Right lobe of liver (tissue), 6 donors: Measurements from ENCODE around the gene CASP12. TPM values are rescaled to one million over a fixed set of nuclear protein-coding genes. Genes with fewer than 3 reads are reported as not detected.

ENCODE experiments used
- ATAC-seq, 4 donors: fragments of 200-7000 bp; cut with Tn5 transposase; one replicate each; pipeline ENCODE4 v1.9.1; 2020; ENCODE audit warnings: mild to moderate bottlenecking in 4 of 4, moderate library complexity in 4 of 4
- DNase-seq, 3 donors: peaks; one replicate each; pipeline ENCODE4 v3.0.0-alpha.2; 2020
- H3K27ac ChIP-seq, 3 donors: fragments of 200-600 bp; one replicate each; pipeline ENCODE4 v1.8.0; 2022
- H3K27me3 ChIP-seq, 2 donors: fragments of 200-600 bp; one replicate each; pipeline ENCODE4 v1.8.0; 2022
- H3K36me3 ChIP-seq, 4 donors: fragments of 200-600 bp; sonication (generic) in 1 of 4; one replicate each; pipeline versions ENCODE4 v1.5.1 to v1.8.0; 2017 to 2022; ENCODE audit warnings: control low read depth in 1 of 4
- H3K4me1 ChIP-seq, 4 donors: fragments of 200-600 bp; sonication (generic) in 1 of 4; one replicate each; pipeline versions ENCODE4 v1.5.1 to v1.8.0; 2017 to 2022; ENCODE audit warnings: control low read depth in 1 of 4
- H3K4me3 ChIP-seq, 3 donors: fragments of 200-600 bp; one replicate each; pipeline ENCODE4 v1.8.0; 2022
- H3K9me3 ChIP-seq, 4 donors: fragments of 200-600 bp; sonication (generic) in 1 of 4; one replicate each; pipeline versions ENCODE4 v1.5.1 to v1.8.0; 2017 to 2022; ENCODE audit warnings: control low read depth in 1 of 4
- POLR2A ChIP-seq: fragments of 450-650 bp; IDR thresholded peaks from one replicate; pipeline ENCODE4 v1.6.1; 2017; ENCODE audit warnings: antibody characterized with exemption, mild to moderate bottlenecking
- WGBS: methylation state at CpG from one replicate; pipeline ENCODE4 v1.1.6; 2018; ENCODE audit warnings: low coverage, low lambda C conversion rate; ENCODE audit not compliant: insufficient coverage; ENCODE audit errors: missing lambda C conversion rate; 5-methylcytosine and 5-hydroxymethylcytosine counted together
- intact Hi-C, 2 donors: fragments of 100-400 bp; cut with DNase I; formaldehyde crosslinking; loops; one replicate each; pipeline versions ENCODE4 v1.11.2 to v1.14.1; 2022
- total RNA-seq, 6 experiments: library from RNA; depleted of rRNA in 2 of 6; stranded (reverse); fragments of >200 nt in 2 of 6; fragmentation: NEBNext Ultra II Directional in 3 of 6; extraction: Animal tissue kit (Norgen Biotek cat#: 25700) in 3 of 6; gene quantifications; one replicate each; pipeline versions ENCODE4 v1.1.0 to v1.2.4, GENCODE V29; 2016 to 2023
- TF ChIP-seq, protein P1 (sequence below), 4 donors: fragments of 200-600 bp in 3 of 4; fragments of 450-650 bp in 1 of 4; IDR thresholded peaks; one replicate each; pipeline versions ENCODE4 v1.5.1 to v1.8.0; 2016 to 2022; ENCODE audit warnings: antibody characterized with exemption in 4 of 4, mild to moderate bottlenecking in 2 of 4
- donor health status: DM: no; HTN: yes; CAD: no.
- donor health status: DM: no; HTN: no; CAD: no.
- donor health status: DM: no; HTN: no; CAD: no.
- donor health status: DM: no; HTN: yes; CAD: no.
- donor health status: DM: no; HTN: yes; CAD: no.

Gene CASP12
- total RNA-seq, 6 experiments from 2014 or later = not detected

DNA sequence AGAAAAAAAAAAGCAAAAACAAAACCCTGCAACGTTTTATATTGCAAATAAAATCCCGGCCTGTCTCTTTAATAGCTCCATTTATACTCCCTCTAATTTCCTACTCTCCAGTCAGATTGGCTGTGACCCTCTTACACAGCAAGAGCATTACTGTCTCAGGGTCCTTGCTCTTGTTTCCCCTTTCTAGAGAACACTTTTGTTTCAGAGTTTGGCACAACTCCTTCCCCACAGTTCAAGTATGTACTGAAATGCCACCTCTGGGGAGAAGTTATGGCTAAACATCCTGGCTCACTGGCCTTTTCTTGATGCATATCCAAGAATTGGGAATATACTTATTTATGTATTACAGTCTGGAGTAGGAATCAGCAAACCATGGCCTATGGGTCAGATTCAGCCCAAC lies 2.6 kb downstream of the CASP12 start:
- H3K4me1 ChIP-seq = no peaks in the 10 kb centered on the region
- no peak overlapping the region for H3K4me3 ChIP-seq
- H3K27me3 ChIP-seq = no peaks in the 10 kb centered on the region
- no peaks in the 10 kb centered on the region for H3K9me3 ChIP-seq
- WGBS = 7% methylated on average over 2 of the region's 2 CpGs
- intact Hi-C loops = no loop called here
- DNase-seq (no peak), ATAC-seq (peak in 1 of 4 donors; percentile 16)
- H3K36me3 ChIP-seq = no peaks in the 10 kb centered on the region
- no peak overlapping the region for H3K27ac ChIP-seq
- no peak for TF ChIP-seq POLR2A
- TF ChIP-seq, protein P1, sequence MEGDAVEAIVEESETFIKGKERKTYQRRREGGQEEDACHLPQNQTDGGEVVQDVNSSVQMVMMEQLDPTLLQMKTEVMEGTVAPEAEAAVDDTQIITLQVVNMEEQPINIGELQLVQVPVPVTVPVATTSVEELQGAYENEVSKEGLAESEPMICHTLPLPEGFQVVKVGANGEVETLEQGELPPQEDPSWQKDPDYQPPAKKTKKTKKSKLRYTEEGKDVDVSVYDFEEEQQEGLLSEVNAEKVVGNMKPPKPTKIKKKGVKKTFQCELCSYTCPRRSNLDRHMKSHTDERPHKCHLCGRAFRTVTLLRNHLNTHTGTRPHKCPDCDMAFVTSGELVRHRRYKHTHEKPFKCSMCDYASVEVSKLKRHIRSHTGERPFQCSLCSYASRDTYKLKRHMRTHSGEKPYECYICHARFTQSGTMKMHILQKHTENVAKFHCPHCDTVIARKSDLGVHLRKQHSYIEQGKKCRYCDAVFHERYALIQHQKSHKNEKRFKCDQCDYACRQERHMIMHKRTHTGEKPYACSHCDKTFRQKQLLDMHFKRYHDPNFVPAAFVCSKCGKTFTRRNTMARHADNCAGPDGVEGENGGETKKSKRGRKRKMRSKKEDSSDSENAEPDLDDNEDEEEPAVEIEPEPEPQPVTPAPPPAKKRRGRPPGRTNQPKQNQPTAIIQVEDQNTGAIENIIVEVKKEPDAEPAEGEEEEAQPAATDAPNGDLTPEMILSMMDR (IDR thresholded peaks at IDR 0.05) = no peak

- DNase-seq (no peak), ATAC-seq (no peak)
- intact Hi-C loops = no loop called here
- no peaks in the 10 kb centered on the region for H3K36me3 ChIP-seq
- no peaks in the 10 kb centered on the region for H3K9me3 ChIP-seq
- WGBS = 50% methylated on average over 1 of the region's 1 CpG
- no peak overlapping the region for H3K27ac ChIP-seq
- TF ChIP-seq POLR2A = no peak
- TF ChIP-seq, protein P1 (IDR thresholded peaks at IDR 0.05) = no peak
- no peaks in the 10 kb centered on the region for H3K4me1 ChIP-seq
- no peak overlapping the region for H3K4me3 ChIP-seq
- H3K27me3 ChIP-seq = no peaks in the 10 kb centered on the region
These were observed 4.4 kb downstream of the CASP12 start for GRCh38 chr11:104893876-104894275.

- TF ChIP-seq POLR2A = no peak
- TF ChIP-seq, protein P1 (IDR thresholded peaks at IDR 0.05) = no peak
- Histone ChIP-seq H3K27me3 (no peaks in the 10 kb centered on the region), H3K36me3 (no peaks in the 10 kb centered on the region), H3K27ac (no peak overlapping the region), H3K4me1 (no peaks in the 10 kb centered on the region), H3K9me3 (no peaks in the 10 kb centered on the region), H3K4me3 (no peak overlapping the region)
- DNase-seq (no peak), ATAC-seq (peak in 1 of 4 donors; percentile 27)
- intact Hi-C loops = no loop called here
- 28% methylated on average over 3 of the region's 3 CpGs for WGBS
These were observed 5.3 kb downstream of the CASP12 start for GRCh38 chr11:104892723-104893511.

GRCh38 chr11:104891135-104891534 lies 7.1 kb downstream of the CASP12 start:
- Histone ChIP-seq H3K4me3 (no peak overlapping the region), H3K27ac (no peak overlapping the region), H3K4me1 (no peaks in the 10 kb centered on the region), H3K9me3 (no peaks in the 10 kb centered on the region), H3K27me3 (no peaks in the 10 kb centered on the region), H3K36me3 (no peaks in the 10 kb centered on the region)
- WGBS = 46% methylated on average over 4 of the region's 4 CpGs
- intact Hi-C loops = no loop called here
- TF ChIP-seq, protein P1 (IDR thresholded peaks at IDR 0.05) = no peak
- no peak for TF ChIP-seq POLR2A
- ATAC-seq (no peak), DNase-seq (no peak)
